Activated naive CD4-positive, alpha-beta T cell treated with anti-CD3 and anti-CD28 coated beads, Interleukin-2, amount 50 U/mL, for 72 hours (primary cell): ENCODE measurements around the gene RSRC1. TPM values are rescaled to one million over a fixed set of nuclear protein-coding genes. Genes with fewer than 3 reads are reported as not detected.

Experiments used
- ATAC-seq, 2 donors: fragments of 150-1000 bp; cut with Tn5 transposase; 2 replicates each; pipeline ENCODE4 v1.10.0; 2021; ENCODE audit warnings: mild to moderate bottlenecking in 2 of 2, moderate library complexity in 2 of 2
- DNase-seq, 2 donors: peaks; one replicate each; pipeline ENCODE4 v3.0.0; 2021 to 2022; ENCODE audit warnings: low spot score in 2 of 2
- H3K27ac Mint-ChIP-seq, 2 donors: one replicate each; pipeline ENCODE4 v1.8.0; 2022; ENCODE audit warnings: mild to moderate bottlenecking in 2 of 2, mixed read lengths in 2 of 2
- H3K36me3 Mint-ChIP-seq, 2 donors: one replicate each; pipeline ENCODE4 v1.8.0; 2022; ENCODE audit warnings: mixed read lengths in 2 of 2
- H3K9me3 Mint-ChIP-seq, 2 donors: one replicate each; pipeline ENCODE4 v1.8.0; 2022; ENCODE audit warnings: mixed read lengths in 2 of 2
- total RNA-seq, 2 donors: library from RNA; stranded (reverse); gene quantifications; one replicate each; pipeline ENCODE4 v1.2.3, GENCODE V29; 2022

RSRC1 gene
- total RNA-seq, 2 donors from 2014 or later, result 25.1 to 47.3 TPM

GRCh38 chr3:158418035-158418434, 308.1 kb downstream of the RSRC1 start:
- no peak overlapping the region for H3K27ac Mint-ChIP-seq
- peaks cover 6 to 15% of the 10 kb centered on the region in 2 donors for H3K36me3 Mint-ChIP-seq
- ATAC-seq, result no peak
- peaks cover 5 to 6% of the 10 kb centered on the region in 2 donors for H3K9me3 Mint-ChIP-seq
- DNase-seq, result no peak

- H3K27ac Mint-ChIP-seq, result peak overlapping the region in 1 of 2 donors; percentile 3
- H3K36me3 Mint-ChIP-seq, result peaks cover 1 to 11% of the 10 kb centered on the region in 2 donors
- ATAC-seq (no peak), DNase-seq (no peak)
- peaks cover 0 to 5% of the 10 kb centered on the region in 2 donors for H3K9me3 Mint-ChIP-seq
These were observed 310.1 kb downstream of the RSRC1 start for GRCh38 chr3:158419820-158420653.

GRCh38 chr3:158420654-158421396, 310.9 kb downstream of the RSRC1 start:
- ATAC-seq, result peak; percentile 99 to 100
- no peak for DNase-seq
- H3K36me3 Mint-ChIP-seq, result peaks cover 4 to 11% of the 10 kb centered on the region in 2 donors
- H3K27ac Mint-ChIP-seq, result peak overlapping the region in 1 of 2 donors; percentile 46
- H3K9me3 Mint-ChIP-seq, result peaks cover 0 to 5% of the 10 kb centered on the region in 2 donors

- H3K27ac Mint-ChIP-seq, result no peak overlapping the region
- DNase-seq (no peak), ATAC-seq (peak in 1 of 2 donors; percentile 20)
- H3K36me3 Mint-ChIP-seq, result no peaks in the 10 kb centered on the region
- no peaks in the 10 kb centered on the region for H3K9me3 Mint-ChIP-seq
These were observed 320.6 kb downstream of the RSRC1 start for GRCh38 chr3:158430448-158430847.

- no peaks in the 10 kb centered on the region for H3K36me3 Mint-ChIP-seq
These were observed 321.1 kb downstream of the RSRC1 start for GRCh38 chr3:158430968-158431367.

GRCh38 chr3:158431829-158432228, 321.9 kb downstream of the RSRC1 start:
- Mint-ChIP-seq H3K27ac (no peak overlapping the region), H3K36me3 (no peaks in the 10 kb centered on the region), H3K9me3 (no peaks in the 10 kb centered on the region)
- ATAC-seq, result no peak
- no peak for DNase-seq

More at GRCh38 chr3:158430968-158431367, 321.1 kb downstream of the RSRC1 start:
- DNase-seq (no peak), ATAC-seq (no peak)
- H3K9me3 Mint-ChIP-seq, result no peaks in the 10 kb centered on the region
- H3K27ac Mint-ChIP-seq, result no peak overlapping the region

- Mint-ChIP-seq H3K27ac (no peak overlapping the region), H3K36me3 (peaks cover 0 to 7% of the 10 kb centered on the region in 2 donors), H3K9me3 (peaks cover 0 to 4% of the 10 kb centered on the region in 2 donors)
- ATAC-seq, result peak in 1 of 2 donors; percentile 58
- DNase-seq, result peak in 1 of 2 donors; percentile 34
These were observed 324.6 kb downstream of the RSRC1 start for GRCh38 chr3:158434412-158435038.

- ATAC-seq (peak; percentile 75 to 96), DNase-seq (no peak)
- no peaks in the 10 kb centered on the region for H3K36me3 Mint-ChIP-seq
- no peak overlapping the region for H3K27ac Mint-ChIP-seq
- H3K9me3 Mint-ChIP-seq, result no peaks in the 10 kb centered on the region
These were observed 333.7 kb downstream of the RSRC1 start for GRCh38 chr3:158443632-158444031.

GRCh38 chr3:158447408-158447807, 337.5 kb downstream of the RSRC1 start:
- ATAC-seq (no peak), DNase-seq (no peak)
- H3K9me3 Mint-ChIP-seq, result no peaks in the 10 kb centered on the region
- no peak overlapping the region for H3K27ac Mint-ChIP-seq
- no peaks in the 10 kb centered on the region for H3K36me3 Mint-ChIP-seq

GRCh38 chr3:158451405-158452055, 341.6 kb downstream of the RSRC1 start:
- Mint-ChIP-seq H3K9me3 (no peaks in the 10 kb centered on the region), H3K27ac (no peak overlapping the region), H3K36me3 (no peaks in the 10 kb centered on the region)
- no peak for DNase-seq
- ATAC-seq, result no peak

GRCh38 chr3:158452334-158452733, 342.4 kb downstream of the RSRC1 start:
- ATAC-seq, result no peak

GRCh38 chr3:158453004-158453403, 343.1 kb downstream of the RSRC1 start:
- ATAC-seq, result no peak
- Mint-ChIP-seq H3K27ac (no peak overlapping the region), H3K9me3 (no peaks in the 10 kb centered on the region), H3K36me3 (no peaks in the 10 kb centered on the region)
- no peak for DNase-seq

More at GRCh38 chr3:158452334-158452733, 342.4 kb downstream of the RSRC1 start:
- no peak overlapping the region for H3K27ac Mint-ChIP-seq
- no peaks in the 10 kb centered on the region for H3K9me3 Mint-ChIP-seq
- DNase-seq, result no peak
- no peaks in the 10 kb centered on the region for H3K36me3 Mint-ChIP-seq

- no peaks in the 10 kb centered on the region for H3K36me3 Mint-ChIP-seq
- ATAC-seq (no peak), DNase-seq (no peak)
- H3K27ac Mint-ChIP-seq, result no peak overlapping the region
- H3K9me3 Mint-ChIP-seq, result no peaks in the 10 kb centered on the region
These were observed 344.0 kb downstream of the RSRC1 start for GRCh38 chr3:158453865-158454264.

GRCh38 chr3:158455406-158455805, 345.5 kb downstream of the RSRC1 start:
- no peak for ATAC-seq
- Mint-ChIP-seq H3K27ac (no peak overlapping the region), H3K9me3 (no peaks in the 10 kb centered on the region), H3K36me3 (no peaks in the 10 kb centered on the region)
- DNase-seq, result no peak

GRCh38 chr3:158456114-158456513, 346.2 kb downstream of the RSRC1 start:
- ATAC-seq (no peak), DNase-seq (no peak)
- no peaks in the 10 kb centered on the region for H3K36me3 Mint-ChIP-seq
- H3K9me3 Mint-ChIP-seq, result no peaks in the 10 kb centered on the region
- no peak overlapping the region for H3K27ac Mint-ChIP-seq

GRCh38 chr3:158458464-158458863, 348.6 kb downstream of the RSRC1 start:
- Mint-ChIP-seq H3K36me3 (no peaks in the 10 kb centered on the region), H3K27ac (no peak overlapping the region), H3K9me3 (no peaks in the 10 kb centered on the region)
- no peak for ATAC-seq
- DNase-seq, result no peak
